NCI-H2081 (cell line): Measurements from ENCODE around the gene LHFPL2.

Experiments used
- DNase-seq, 2 experiments: peaks; one replicate each; lab custom pipeline; 2025; lab: John Stamatoyannopoulos, UW

The LHFPL2 gene

GRCh38 chr5:78543916-78544315 is 104.7 kb downstream of the LHFPL2 start:
- DNase-seq, result no peak

- no peak for DNase-seq
These were observed 105.3 kb downstream of the LHFPL2 start for GRCh38 chr5:78543292-78543691.

- no peak for DNase-seq
These were observed 106.2 kb downstream of the LHFPL2 start for GRCh38 chr5:78542321-78542840.

GRCh38 chr5:78541086-78541654 is 107.4 kb downstream of the LHFPL2 start:
- DNase-seq, result no peak

- DNase-seq, result no peak
These were observed 108.1 kb downstream of the LHFPL2 start for GRCh38 chr5:78540335-78541085.

- no peak for DNase-seq
These were observed 110.2 kb downstream of the LHFPL2 start for GRCh38 chr5:78538240-78538850.

GRCh38 chr5:78537821-78538220 is 110.8 kb downstream of the LHFPL2 start:
- DNase-seq, result no peak

GRCh38 chr5:78537411-78537810 is 111.2 kb downstream of the LHFPL2 start:
- no peak for DNase-seq

- DNase-seq, result no peak
These were observed 111.8 kb downstream of the LHFPL2 start for GRCh38 chr5:78536661-78537196.

- no peak for DNase-seq
These were observed 113.7 kb downstream of the LHFPL2 start for GRCh38 chr5:78534905-78535200.

- DNase-seq, result no peak
These were observed 114.2 kb downstream of the LHFPL2 start for GRCh38 chr5:78534148-78534904.

GRCh38 chr5:78533356-78533755 is 115.2 kb downstream of the LHFPL2 start:
- DNase-seq, result peak; percentile 4 to 17

- no peak for DNase-seq
These were observed 118.1 kb downstream of the LHFPL2 start for GRCh38 chr5:78530342-78531096.

GRCh38 chr5:78527925-78528324 is 120.6 kb downstream of the LHFPL2 start:
- DNase-seq, result no peak

GRCh38 chr5:78527054-78527859 is 121.3 kb downstream of the LHFPL2 start:
- no peak for DNase-seq

GRCh38 chr5:78526049-78526525 is 122.5 kb downstream of the LHFPL2 start:
- no peak for DNase-seq

- no peak for DNase-seq
These were observed 125.0 kb downstream of the LHFPL2 start for GRCh38 chr5:78523314-78524193.

GRCh38 chr5:78522476-78523260 is 125.9 kb downstream of the LHFPL2 start:
- no peak for DNase-seq

GRCh38 chr5:78521455-78521854 is 127.1 kb downstream of the LHFPL2 start:
- no peak for DNase-seq
